Measurements from ENCODE around the gene HIRIP3.

Gene HIRIP3

DNA sequence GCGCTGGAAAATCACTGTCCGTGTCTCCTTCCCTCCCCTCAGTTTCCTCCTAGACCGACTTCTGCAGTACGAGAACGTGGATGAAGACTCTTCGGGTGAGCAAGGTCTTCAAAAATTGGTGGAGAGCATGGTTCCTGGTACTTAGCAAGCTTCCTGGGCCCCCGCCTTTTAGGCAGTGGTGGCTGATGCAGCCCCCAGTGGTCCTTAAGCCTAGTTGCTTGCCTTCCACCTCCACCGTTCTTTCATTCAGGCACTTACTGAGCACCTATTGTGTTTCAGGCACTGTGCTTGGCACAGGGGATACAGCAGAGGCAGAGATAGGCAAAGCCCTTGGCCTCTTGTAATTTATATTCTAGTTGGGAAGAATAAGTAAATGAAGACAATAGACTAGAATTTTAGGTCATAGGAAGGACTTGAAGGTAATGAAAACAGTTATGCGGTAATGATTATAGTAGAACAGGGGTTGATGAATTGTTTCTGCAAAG is 1.4 kb upstream of the HIRIP3 start:
- DNase-seq: no peak

DNA sequence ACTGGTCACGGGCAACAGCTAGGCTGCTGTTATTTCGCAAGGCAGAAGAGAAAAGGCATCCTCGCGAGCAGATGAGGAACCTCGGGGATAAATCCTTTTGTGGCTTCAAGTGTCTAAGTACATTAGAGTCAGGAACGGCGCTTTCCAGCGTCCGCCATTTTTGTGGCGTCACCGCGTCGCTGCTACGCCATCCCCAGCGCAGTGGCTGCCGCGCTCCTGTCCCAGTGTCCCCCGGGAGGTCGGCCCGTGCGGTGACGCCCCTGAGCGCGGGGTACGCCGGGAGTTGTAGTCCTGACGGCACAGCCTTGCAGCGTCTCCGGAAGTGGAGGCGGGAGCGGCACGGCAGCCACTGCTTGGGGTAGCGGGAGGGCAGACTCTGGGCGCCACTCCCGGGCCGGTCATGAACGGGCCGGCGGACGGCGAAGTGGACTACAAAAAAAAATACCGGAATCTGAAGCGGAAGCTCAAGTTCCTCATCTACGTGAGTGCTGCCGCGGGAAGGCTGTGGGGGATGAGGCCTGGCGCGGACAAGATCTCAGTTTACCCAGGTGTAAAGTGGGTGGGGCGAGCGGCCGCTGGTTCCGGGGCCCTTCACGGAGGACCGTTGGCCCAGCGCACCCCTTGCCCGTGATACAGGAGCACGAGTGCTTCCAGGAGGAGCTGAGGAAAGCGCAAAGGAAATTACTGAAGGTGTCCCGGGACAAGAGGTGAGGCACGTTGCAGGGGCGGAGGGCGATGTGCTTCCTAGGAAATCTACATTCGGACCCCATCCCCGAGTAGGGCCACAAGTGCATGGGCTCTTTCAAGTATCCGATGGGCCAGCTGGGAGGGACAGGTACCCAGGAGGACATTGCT is 721 bp upstream of the HIRIP3 start, which contains the start of gene INO80E:
Gene INO80E (plus strand): TSS at position 331 of the 855 bp plus-strand sequence. CDS start 70 bp downstream, at position 401.
- DNase-seq: peak; percentile 100

DNA sequence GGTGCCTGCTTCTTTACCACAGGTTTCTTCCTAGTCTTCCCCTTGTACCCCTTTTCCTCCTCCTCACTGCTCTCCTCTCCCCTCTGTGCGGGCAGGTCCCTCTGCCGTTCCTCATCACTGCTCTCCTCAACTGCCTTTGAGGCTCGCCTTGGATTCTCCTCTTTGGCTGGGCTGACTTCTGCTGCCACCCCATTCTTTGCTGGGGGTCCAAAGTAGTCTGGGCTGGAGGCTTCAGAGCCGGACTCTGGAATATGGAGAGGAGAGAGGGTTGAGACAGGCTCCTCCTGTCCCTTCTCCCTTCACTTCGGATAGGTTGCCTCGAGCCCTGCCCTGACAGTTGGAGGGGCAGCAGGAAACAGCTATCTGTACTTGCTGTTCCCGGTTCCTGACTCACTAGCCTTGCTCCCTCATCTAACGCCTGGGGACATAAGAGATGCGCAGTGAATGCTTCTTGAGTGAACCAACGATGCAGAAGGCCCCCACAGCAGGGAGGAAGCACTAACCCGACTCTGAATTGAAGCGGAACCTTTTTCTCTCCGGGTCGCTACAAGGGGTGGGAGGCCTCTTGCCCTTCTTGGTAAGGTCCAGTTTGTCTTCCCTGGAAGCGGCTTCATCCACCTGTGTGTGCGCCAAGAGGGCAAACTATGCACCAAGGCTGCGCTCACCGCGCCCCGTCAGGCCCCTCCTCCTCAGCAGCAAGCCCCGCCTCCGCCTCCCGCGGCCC is 655 bp downstream of the HIRIP3 start:
- peak; percentile 75 for DNase-seq

DNA sequence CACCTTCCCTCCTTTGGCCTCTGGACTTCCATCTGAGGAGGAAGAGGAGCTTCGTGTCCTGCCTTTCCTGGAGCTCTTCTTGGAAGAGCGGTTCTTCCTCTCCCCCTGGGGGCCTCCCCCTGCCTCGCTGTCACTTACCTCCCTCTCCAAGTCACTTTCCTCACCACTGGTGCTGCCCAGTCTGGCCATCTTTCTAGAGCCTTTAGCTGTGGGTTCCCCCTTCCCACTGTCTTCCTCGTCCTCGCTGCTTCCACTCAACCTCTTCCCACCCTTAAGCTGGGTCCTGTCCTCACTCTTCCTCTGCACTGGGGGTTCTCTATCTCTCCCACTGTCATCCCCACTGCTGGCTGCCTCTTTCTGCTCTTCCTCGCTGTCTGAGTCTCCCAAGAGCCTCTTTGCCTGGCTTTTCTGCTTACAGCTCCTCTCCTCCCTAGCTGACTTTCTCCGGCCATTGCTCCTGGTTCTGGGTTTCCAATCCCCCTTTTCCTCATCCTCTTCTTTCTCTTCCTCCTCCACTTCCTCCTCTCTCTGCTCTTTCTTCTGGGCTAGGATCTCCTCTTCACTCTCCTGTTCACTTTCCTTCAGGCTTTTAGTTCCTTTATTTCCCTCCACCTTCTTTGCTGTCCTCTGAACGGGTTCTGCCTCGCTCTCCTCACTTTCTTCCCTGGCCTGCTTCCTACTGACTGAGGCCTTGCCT is 1.4 kb downstream of the HIRIP3 start:
- no peak for DNase-seq

DNA sequence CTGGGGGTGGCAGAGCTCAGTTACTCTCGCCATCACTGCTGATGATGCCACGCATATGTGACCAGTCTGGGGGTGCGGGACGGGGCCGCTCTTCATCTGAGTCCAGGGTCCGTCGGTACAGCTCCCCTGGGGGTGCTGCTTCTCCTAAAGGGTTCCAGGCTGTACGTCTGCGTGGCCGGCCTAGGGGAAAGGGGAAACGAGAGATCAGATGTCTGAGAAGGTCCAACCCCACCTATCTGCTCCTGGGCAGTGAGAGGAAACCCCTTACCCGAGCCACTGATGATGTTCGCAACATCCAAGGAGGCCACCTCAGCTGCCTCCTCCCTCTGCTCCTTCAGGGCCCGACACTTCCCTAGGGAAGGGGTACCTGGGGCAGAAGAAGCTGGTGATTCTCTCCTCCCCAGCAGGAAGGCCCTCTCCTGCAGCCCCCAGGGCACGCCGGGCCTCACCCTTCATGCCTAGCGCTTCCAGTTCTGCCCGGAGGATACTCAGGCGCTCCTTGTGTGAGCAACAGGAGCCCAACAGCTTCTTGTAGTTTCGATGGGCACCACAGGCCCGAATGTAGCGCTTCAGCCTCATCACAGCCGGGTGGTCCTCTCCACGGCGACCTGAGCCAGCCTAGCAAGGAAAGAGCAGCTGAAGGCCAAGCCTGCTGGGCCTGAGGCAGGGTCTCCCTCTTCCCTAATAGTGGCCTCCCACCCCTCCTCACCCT is 2.1 kb downstream of the HIRIP3 start:
- DNase-seq: no peak

DNA sequence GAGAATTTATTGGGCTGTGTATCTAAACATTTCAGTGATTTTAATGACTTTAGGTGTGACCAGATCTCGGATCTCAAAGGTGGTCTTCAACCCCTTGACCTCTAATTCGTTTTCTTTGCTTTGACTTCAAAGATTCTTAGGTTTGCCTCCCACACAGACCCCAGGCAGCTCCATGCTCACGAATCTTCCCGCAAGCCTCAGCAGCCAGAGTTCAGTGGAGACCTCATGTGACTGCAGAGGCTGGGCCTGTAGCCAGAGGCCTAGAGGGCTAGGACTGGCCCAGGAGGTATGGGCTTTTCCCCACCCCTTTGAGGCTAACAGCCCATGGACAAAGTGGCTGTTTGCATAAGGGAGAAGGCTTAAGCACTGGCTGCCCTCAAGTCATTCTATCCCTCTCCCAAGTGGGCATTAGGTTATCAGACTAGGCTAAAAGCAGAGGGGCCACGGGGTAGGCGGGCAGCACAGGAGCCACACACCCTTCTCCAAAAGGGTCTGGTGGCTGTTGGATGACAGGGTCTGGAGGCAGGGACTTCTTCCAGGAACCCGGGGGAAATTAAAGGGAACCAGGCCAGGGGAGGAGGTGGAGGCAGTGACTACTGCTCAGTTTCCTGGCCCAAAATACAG is 3.0 kb downstream of the HIRIP3 start:
- DNase-seq: no peak

DNA sequence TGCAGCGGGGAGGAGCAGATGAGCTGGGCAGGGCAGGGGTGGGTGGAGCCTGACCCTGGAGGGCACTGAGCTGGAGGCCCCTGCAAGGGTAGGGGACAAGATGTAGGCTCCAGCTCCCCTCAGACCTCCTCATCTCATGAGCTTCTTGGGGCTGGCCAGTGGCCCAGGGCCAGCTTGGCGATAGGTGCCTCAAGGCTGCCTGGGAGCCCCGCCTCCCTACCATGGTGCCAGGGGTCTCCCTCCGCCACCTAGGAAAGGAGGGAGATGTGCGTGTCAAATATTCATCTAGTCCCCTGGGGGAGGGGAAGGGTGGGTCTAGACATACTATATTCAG is 3.9 kb downstream of the HIRIP3 start:
- DNase-seq: no peak

DNA sequence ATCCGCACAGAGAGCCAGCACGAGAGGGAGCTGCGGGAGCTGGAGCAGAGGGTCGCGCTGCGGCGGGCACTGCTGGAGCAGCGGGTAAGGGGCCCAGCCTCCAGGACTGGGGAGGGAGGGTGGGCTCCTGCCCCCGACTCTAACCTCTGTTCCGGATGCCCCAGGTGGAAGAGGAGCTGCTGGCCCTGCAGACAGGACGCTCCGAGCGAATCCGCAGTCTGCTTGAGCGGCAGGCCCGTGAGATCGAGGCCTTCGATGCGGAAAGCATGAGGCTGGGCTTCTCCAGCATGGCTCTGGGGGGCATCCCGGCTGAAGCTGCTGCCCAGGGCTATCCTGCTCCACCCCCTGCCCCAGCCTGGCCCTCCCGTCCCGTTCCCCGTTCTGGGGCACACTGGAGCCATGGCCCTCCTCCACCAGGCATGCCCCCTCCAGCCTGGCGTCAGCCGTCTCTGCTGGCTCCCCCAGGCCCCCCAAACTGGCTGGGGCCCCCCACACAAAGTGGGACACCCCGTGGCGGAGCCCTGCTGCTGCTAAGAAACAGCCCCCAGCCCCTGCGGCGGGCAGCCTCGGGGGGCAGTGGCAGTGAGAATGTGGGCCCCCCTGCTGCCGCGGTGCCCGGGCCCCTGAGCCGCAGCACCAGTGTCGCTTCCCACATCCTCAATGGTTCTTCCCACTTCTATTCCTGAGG is 4.4 kb downstream of the HIRIP3 start:
- no peak for DNase-seq

DNA sequence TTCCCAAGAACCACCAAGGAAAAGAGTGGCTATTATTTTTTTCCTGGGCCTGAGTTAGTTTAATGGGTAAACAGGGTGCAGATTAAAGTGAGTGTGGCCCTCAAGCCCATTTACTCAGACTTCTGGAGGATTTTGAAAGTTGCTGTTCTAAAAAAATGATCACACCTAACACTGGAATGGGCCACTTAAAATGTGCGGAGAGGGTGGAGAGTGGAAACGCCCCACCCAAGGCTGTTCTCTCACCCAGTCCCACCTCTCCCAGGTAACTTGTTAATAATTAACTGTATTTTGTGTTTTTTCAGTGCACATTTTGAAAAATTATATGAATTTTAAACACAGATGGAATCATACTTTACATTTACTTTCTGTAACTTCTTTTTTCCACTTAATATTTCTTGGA is 5.4 kb downstream of the HIRIP3 start:
- DNase-seq: no peak

DNA sequence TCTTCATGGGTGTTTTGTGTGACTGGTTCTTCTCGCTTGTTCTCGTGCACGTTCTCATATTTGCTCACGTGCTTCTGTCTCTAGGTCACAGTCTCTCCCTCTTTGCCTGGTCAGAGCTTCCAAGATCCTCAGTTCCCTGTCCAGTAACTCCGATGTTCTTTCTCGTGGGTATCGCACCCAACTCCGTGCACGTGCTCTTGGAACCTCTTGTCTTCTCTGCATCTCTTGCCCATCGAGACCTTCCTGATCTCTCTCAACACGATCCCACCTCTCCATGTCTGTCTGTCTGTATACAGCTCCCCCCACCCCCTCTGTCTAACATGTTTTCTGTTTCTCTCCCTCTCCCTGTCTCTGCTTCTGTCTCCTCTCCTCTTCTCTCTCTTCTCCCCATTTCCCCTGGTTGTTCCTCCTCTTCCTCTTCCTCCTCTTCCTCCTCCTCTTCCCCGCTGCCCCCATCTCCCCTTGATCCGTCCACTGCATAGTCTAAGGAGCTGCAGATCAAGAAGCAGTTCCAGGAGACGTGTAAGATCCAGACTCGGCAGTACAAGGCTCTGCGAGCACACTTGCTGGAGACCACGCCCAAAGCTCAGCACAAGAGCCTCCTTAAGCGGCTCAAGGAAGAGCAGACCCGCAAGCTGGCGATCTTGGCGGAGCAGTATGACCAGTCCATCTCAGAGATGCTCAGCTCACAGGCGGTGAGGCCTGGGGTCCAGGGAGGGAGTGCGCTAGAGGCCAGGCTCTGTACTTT is 6.1 kb downstream of the HIRIP3 start:
- no peak for DNase-seq

DNA sequence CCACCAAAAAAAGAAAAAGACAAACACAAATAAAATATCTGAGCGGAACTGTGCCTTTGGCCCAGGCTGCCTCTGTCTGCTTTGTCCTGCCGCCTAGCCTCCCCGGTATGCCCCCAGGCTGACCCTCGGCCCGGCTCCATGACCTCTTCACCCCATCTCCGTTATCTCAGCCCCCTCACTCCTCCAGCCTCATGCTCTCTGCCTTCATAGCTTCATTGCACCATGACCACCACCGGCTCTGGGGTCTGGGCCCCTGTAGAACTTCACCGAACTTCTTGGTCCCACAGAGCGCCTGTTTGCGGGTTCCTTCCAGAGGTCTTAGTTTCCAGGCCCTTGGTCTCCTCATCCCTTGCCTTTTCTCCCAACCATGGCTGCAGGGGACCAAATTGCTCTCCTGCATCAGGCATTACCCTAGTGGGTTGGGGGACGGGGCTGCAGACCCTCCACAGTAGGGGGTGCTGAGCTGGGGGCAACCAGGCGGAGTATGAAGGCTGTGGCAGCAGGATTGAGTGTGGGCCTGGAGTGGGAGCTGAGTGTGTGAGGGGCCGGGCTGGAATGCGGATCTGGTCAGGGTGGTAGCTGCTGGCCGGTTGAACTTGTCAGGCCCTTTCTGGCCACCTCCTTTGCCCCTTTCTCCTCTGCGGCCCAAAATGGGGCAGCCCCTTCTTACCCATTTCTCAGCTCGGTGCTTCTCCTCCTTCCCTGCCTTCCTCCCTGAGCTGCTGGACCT is 6.9 kb downstream of the HIRIP3 start:
- no peak for DNase-seq

DNA sequence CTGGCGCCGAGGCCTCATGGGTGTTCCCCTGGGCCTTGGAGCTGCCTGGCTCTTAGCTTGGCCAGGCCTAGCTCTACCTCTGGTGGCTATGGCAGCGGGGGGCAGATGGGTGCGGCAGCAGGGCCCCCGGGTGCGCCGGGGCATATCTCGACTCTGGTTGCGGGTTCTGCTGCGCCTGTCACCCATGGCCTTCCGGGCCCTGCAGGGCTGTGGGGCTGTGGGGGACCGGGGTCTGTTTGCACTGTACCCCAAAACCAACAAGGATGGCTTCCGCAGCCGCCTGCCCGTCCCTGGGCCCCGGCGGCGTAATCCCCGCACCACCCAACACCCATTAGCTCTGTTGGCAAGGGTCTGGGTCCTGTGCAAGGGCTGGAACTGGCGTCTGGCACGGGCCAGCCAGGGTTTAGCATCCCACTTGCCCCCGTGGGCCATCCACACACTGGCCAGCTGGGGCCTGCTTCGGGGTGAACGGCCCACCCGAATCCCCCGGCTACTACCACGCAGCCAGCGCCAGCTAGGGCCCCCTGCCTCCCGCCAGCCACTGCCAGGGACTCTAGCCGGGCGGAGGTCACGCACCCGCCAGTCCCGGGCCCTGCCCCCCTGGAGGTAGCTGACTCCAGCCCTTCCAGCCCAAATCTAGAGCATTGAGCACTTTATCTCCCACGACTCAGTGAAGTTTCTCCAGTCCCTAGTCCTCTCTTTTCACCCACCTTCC is 7.9 kb downstream of the HIRIP3 start:
- no peak for DNase-seq

DNA sequence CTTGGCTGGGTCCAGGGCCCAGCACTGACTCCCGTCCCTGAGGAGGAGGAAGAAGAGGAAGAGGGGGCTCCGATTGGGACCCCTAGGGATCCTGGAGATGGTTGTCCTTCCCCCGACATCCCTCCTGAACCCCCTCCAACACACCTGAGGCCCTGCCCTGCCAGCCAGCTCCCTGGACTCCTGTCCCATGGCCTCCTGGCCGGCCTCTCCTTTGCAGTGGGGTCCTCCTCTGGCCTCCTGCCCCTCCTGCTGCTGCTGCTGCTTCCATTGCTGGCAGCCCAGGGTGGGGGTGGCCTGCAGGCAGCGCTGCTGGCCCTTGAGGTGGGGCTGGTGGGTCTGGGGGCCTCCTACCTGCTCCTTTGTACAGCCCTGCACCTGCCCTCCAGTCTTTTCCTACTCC is 8.5 kb downstream of the HIRIP3 start:
- DNase-seq: no peak

DNA sequence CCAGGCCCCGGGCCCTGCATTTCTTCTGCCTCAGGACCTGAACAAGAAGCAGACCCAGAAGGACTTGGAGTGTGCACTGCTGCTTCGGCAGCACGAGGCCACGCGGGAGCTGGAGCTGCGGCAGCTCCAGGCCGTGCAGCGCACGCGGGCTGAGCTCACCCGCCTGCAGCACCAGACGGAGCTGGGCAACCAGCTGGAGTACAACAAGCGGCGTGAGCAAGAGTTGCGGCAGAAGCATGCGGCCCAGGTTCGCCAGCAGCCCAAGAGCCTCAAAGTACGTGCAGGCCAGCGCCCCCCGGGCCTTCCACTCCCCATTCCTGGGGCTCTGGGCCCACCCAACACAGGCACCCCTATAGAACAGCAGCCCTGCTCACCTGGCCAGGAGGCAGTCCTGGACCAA is 9.2 kb downstream of the HIRIP3 start:
- no peak for DNase-seq

DNA sequence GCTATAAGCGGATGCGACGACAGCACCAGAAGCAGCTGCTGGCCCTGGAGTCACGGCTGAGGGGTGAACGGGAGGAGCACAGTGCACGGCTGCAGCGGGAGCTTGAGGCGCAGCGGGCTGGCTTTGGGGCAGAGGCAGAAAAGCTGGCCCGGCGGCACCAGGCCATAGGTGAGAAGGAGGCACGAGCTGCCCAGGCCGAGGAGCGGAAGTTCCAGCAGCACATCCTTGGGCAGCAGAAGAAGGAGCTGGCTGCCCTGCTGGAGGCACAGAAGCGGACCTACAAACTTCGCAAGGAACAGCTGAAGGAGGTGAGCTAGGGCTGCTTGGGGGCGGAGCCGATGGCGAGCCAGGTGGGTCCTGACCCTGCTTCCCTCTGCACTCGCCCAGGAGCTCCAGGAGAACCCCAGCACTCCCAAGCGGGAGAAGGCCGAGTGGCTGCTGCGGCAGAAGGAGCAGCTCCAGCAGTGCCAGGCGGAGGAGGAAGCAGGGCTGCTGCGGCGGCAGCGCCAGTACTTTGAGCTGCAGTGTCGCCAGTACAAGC is 10.1 kb downstream of the HIRIP3 start:
- DNase-seq: no peak

DNA sequence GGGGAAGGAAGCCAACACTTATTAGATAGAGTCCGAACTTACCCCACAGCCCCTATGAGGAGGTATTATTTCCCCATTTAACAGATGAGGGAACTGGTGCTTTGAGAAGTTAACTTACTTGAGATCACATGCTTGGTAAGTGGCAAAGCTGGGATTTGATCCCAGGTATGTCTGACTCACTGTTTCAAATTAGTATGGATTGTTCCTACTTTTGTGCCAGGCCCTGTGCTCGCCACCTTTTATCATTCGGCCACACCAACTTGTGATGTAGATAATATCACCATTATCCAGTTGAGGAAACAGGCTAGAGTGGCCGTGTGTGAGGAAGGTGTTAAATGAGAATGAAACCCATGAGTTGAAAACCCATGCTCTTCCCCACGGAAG is 10.7 kb downstream of the HIRIP3 start:
- no peak for DNase-seq

DNA sequence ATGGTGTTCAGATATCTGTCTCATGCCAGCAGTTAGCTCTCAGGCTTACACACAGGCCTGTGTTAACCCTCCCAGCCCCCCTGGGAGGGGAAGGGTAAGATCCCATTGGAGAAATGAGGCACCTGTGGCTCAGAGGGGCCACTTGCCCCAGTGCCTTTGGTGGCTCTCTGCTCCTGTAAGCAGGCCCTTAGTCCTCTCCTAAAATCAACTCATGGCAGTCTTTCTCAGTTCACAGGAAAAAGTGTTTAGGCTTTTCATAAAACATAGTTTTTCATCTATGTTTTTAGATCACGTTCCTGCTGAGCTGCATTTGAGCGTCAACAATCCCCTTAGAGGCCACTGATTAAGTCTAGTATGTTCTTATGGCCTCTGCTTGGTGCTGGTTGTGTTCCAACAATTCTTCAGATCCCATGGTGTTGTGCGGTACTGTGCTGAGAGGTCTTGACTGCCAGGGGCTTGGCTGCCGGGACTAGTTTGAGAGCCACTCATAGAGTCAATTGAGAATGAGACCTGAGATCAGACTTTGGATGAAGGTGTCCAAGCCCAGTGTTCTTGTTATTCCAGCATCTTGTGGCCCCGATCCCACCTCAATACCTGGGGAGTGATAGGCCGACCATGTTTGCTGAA is 11.2 kb downstream of the HIRIP3 start:
- no peak for DNase-seq

DNA sequence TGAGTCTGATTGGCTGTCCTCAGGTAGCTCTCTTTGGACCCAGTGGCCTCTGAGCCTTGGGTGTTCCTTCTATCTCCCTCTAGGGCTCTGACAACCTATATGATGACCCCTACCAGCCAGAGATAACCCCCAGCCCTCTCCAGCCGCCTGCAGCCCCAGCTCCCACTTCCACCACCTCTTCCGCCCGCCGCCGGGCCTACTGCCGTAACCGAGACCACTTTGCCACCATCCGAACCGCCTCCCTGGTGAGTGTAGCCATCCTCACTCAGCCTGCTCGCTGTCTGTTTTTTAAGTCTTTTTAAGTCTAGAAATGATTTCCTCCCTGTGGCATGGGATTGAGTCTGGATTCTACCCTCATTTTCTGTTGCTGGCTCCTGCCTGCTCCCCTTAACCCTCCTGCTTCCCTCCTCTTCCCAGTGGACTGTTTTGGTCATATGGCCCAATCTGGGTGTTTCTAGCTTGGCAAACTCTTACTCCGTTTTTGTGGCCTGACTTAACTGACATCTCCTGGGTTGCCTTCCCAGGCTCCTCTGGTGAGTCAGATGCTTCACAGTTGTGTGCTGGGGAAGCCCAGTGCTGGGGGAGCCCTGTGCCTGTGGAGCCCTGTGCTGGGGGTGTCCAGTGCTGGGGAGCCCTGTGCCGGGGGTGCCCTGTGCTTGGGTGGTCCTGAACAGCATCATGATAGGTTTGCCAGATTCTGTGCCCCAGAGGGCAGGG is 11.8 kb downstream of the HIRIP3 start:
- no peak for DNase-seq

All from stimulated activated CD4-positive, alpha-beta T cell treated with anti-CD3 and anti-CD28 coated beads, Interleukin-4, amount 100 ng/mL, for 1 hour (primary cell).